Skin epidermis (tissue), 12 donors: ENCODE measurements around the gene OPN4.

Experiments used
- H3K27ac ChIP-seq, 21 experiments: fragments of 200-600 bp; sonication (generic) in 11 of 21; one replicate each; pipeline ENCODE4 v1.5.0; 2020; ENCODE audit warnings: mild to moderate bottlenecking in 3 of 21, inconsistent platforms in 2 of 21, moderate library complexity in 2 of 21
- H3K4me3 ChIP-seq, 7 experiments: fragments of 200-600 bp; sonication (generic) in 2 of 7; one replicate each; pipeline ENCODE4 v1.5.0; 2020; ENCODE audit warnings: inconsistent platforms in 2 of 7, mild to moderate bottlenecking in 2 of 7, moderate library complexity in 1 of 7

OPN4 gene

GRCh38 chr10:86659721-86660453 lies 5.5 kb downstream of the OPN4 start:
- no peak overlapping the region for H3K4me3 ChIP-seq
- H3K27ac ChIP-seq = no peak overlapping the region

GRCh38 chr10:86661161-86662025 lies 7.0 kb downstream of the OPN4 start:
- Histone ChIP-seq H3K27ac (peak overlapping the region in 2 of 21 experiments; percentile 8 to 20), H3K4me3 (no peak overlapping the region)

GRCh38 chr10:86662186-86663045 lies 8.1 kb downstream of the OPN4 start:
- no peak overlapping the region for H3K4me3 ChIP-seq
- no peak overlapping the region for H3K27ac ChIP-seq

GRCh38 chr10:86663046-86663345 lies 8.6 kb downstream of the OPN4 start:
- H3K27ac ChIP-seq = no peak overlapping the region
- H3K4me3 ChIP-seq = no peak overlapping the region

GRCh38 chr10:86663576-86664339 lies 9.4 kb downstream of the OPN4 start:
- no peak overlapping the region for H3K27ac ChIP-seq
- no peak overlapping the region for H3K4me3 ChIP-seq

GRCh38 chr10:86664341-86665217 lies 10.2 kb downstream of the OPN4 start:
- Histone ChIP-seq H3K4me3 (no peak overlapping the region), H3K27ac (no peak overlapping the region)

GRCh38 chr10:86665218-86665607 lies 10.9 kb downstream of the OPN4 start:
- H3K27ac ChIP-seq = no peak overlapping the region
- H3K4me3 ChIP-seq = no peak overlapping the region

GRCh38 chr10:86665868-86666267 lies 11.5 kb downstream of the OPN4 start:
- Histone ChIP-seq H3K27ac (no peak overlapping the region), H3K4me3 (no peak overlapping the region)

- peak overlapping the region in 1 of 21 experiments; percentile 3 for H3K27ac ChIP-seq
- H3K4me3 ChIP-seq = no peak overlapping the region
Measured at GRCh38 chr10:86666538-86666937, 12.2 kb downstream of the OPN4 start.

- Histone ChIP-seq H3K4me3 (no peak overlapping the region), H3K27ac (peak overlapping the region in 2 of 21 experiments; percentile 16 to 55)
Measured at GRCh38 chr10:86667421-86668181, 13.3 kb downstream of the OPN4 start.

- Histone ChIP-seq H3K4me3 (no peak within 1 kb of the TSS), H3K27ac (peak within 1 kb of the TSS in 2 of 21 experiments; percentile 28 to 55)
Measured at GRCh38 chr10:86668297-86669165, 14.2 kb downstream of the OPN4 start, which contains the start of gene LDB3. LDB3 (plus strand) TSS chr10:86668511; CDS start chr10:86668692, 181 bp downstream.

- peak overlapping the region in 1 of 21 experiments; percentile 13 for H3K27ac ChIP-seq
- H3K4me3 ChIP-seq = no peak overlapping the region
Measured at GRCh38 chr10:86670290-86670811, 16.0 kb downstream of the OPN4 start.

- Histone ChIP-seq H3K4me3 (no peak overlapping the region), H3K27ac (no peak overlapping the region)
Measured at GRCh38 chr10:86670876-86671275, 16.5 kb downstream of the OPN4 start.

- peak overlapping the region in 1 of 21 experiments; percentile 8 for H3K27ac ChIP-seq
Measured at GRCh38 chr10:86671419-86671818, 17.1 kb downstream of the OPN4 start.

GRCh38 chr10:86671985-86672710 lies 17.8 kb downstream of the OPN4 start:
- Histone ChIP-seq H3K27ac (peak overlapping the region in 1 of 21 experiments; percentile 35), H3K4me3 (no peak overlapping the region)

More at GRCh38 chr10:86671419-86671818, 17.1 kb downstream of the OPN4 start:
- no peak overlapping the region for H3K4me3 ChIP-seq
